ENCODE measurements around the gene RIMBP2.

RIMBP2 gene

DNA sequence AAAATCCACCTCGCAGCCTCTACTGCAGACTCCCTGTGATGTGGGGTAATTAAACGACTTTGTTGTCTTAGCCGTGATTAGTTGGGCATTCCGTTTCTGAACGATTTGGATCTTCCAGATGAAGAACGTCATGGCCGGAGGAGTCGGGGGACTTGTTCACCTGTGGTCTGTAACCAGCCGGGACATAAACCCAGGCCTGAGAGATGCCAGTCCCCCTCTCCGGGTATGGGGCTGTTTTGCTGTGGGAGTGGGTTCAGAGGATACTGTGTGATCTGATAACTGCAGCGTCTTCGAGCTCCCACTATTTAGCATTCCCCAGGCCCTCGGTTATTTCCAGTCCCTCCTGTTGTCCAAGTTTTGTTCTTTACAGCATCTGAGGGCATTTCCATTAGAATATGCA lies 282.3 kb downstream of the RIMBP2 start:
- H3K27me3 ChIP-seq (ENCODE audit: insufficient read depth, poor library complexity, severe bottlenecking) = no peaks in the 10 kb centered on the region
- no peak overlapping the region for H3K27ac ChIP-seq (replicated peaks)
- no peak for DNase-seq (ENCODE audit: low read depth in 1 of 2, low spot score in 1 of 2)
- H3K4me3 ChIP-seq (replicated peaks; ENCODE audit: insufficient read depth, low read length) = no peak overlapping the region
- TF ChIP-seq, protein P1, sequence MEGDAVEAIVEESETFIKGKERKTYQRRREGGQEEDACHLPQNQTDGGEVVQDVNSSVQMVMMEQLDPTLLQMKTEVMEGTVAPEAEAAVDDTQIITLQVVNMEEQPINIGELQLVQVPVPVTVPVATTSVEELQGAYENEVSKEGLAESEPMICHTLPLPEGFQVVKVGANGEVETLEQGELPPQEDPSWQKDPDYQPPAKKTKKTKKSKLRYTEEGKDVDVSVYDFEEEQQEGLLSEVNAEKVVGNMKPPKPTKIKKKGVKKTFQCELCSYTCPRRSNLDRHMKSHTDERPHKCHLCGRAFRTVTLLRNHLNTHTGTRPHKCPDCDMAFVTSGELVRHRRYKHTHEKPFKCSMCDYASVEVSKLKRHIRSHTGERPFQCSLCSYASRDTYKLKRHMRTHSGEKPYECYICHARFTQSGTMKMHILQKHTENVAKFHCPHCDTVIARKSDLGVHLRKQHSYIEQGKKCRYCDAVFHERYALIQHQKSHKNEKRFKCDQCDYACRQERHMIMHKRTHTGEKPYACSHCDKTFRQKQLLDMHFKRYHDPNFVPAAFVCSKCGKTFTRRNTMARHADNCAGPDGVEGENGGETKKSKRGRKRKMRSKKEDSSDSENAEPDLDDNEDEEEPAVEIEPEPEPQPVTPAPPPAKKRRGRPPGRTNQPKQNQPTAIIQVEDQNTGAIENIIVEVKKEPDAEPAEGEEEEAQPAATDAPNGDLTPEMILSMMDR (IDR thresholded peaks at IDR 0.05; ENCODE audit: insufficient read depth, low read length) = no peak

DNA sequence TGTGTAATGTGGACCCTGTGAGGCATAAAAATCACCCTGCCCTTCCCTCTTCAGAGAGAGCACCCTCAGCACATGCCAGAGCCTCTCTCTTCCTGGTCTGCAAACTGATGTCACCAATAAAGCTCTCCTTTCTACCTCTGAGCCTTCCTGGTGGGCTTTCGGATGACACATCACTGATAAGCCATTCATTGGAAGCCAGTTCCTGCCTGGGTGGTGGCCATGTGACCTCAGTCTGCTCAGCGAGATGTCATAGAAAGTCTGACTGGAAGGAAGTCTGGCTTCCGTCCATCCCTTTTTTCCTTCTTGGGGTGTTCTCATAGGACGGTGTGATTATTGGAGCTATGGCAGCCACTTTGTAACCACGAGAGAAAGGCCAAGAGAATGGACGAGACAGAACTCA lies 282.7 kb downstream of the RIMBP2 start:
- Histone ChIP-seq H3K4me3 (replicated peaks; ENCODE audit: insufficient read depth, low read length) (no peak overlapping the region), H3K27ac (replicated peaks) (no peak overlapping the region), H3K27me3 (ENCODE audit: insufficient read depth, poor library complexity, severe bottlenecking) (no peaks in the 10 kb centered on the region)
- DNase-seq (ENCODE audit: low read depth in 1 of 2, low spot score in 1 of 2) = no peak
- TF ChIP-seq, protein P2, sequence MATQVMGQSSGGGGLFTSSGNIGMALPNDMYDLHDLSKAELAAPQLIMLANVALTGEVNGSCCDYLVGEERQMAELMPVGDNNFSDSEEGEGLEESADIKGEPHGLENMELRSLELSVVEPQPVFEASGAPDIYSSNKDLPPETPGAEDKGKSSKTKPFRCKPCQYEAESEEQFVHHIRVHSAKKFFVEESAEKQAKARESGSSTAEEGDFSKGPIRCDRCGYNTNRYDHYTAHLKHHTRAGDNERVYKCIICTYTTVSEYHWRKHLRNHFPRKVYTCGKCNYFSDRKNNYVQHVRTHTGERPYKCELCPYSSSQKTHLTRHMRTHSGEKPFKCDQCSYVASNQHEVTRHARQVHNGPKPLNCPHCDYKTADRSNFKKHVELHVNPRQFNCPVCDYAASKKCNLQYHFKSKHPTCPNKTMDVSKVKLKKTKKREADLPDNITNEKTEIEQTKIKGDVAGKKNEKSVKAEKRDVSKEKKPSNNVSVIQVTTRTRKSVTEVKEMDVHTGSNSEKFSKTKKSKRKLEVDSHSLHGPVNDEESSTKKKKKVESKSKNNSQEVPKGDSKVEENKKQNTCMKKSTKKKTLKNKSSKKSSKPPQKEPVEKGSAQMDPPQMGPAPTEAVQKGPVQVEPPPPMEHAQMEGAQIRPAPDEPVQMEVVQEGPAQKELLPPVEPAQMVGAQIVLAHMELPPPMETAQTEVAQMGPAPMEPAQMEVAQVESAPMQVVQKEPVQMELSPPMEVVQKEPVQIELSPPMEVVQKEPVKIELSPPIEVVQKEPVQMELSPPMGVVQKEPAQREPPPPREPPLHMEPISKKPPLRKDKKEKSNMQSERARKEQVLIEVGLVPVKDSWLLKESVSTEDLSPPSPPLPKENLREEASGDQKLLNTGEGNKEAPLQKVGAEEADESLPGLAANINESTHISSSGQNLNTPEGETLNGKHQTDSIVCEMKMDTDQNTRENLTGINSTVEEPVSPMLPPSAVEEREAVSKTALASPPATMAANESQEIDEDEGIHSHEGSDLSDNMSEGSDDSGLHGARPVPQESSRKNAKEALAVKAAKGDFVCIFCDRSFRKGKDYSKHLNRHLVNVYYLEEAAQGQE (IDR thresholded peaks at IDR 0.05; ENCODE audit: insufficient replicate concordance, low read depth) = no peak
- TF ChIP-seq POLR2AphosphoS5 (IDR thresholded peaks at IDR 0.05; ENCODE audit: low read depth) = no peak
- TF ChIP-seq, protein P1 (IDR thresholded peaks at IDR 0.05; ENCODE audit: insufficient read depth, low read length) = no peak
- no peak for TF ChIP-seq SPI1 (IDR thresholded peaks at IDR 0.05; ENCODE audit: borderline replicate concordance, low read depth)
- no peak for TF ChIP-seq GABPA (IDR thresholded peaks at IDR 0.05; ENCODE audit: low read depth)

DNA sequence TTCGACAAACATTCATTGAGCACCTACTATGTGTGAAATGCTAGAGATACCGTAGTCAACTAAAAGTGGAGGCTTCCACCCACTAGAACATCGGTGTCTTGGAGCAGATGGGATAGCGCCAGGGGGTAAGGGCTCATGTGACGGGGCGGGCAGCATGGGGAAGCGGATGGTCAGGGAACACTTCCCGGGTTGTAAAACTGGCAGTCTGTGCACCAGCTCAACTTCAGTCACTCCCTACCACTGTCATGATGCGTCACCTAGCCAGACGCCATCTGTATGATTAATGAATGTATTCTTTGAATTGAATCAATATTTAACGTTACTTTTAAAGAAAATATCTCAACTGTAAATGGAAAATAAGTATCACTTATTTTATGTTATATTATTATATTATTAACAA lies 284.9 kb downstream of the RIMBP2 start:
- no peak overlapping the region for H3K4me3 ChIP-seq (replicated peaks; ENCODE audit: insufficient read depth, low read length)
- no peaks in the 10 kb centered on the region for H3K27me3 ChIP-seq (ENCODE audit: insufficient read depth, poor library complexity, severe bottlenecking)
- TF ChIP-seq GABPA (IDR thresholded peaks at IDR 0.05; ENCODE audit: low read depth) = no peak
- TF ChIP-seq, protein P1 (IDR thresholded peaks at IDR 0.05; ENCODE audit: insufficient read depth, low read length) = no peak
- no peak for TF ChIP-seq POLR2AphosphoS5 (IDR thresholded peaks at IDR 0.05; ENCODE audit: low read depth)
- no peak for TF ChIP-seq SPI1 (IDR thresholded peaks at IDR 0.05; ENCODE audit: borderline replicate concordance, low read depth)
- TF ChIP-seq, protein P2 (IDR thresholded peaks at IDR 0.05; ENCODE audit: insufficient replicate concordance, low read depth) = no peak
- no peak for DNase-seq (ENCODE audit: low read depth in 1 of 2, low spot score in 1 of 2)
- no peak overlapping the region for H3K27ac ChIP-seq (replicated peaks)

All from HL-60 (cell line).